SU-DHL-6 (cell line): ENCODE data around the gene HMG20A.

ENCODE experiments used
- EZH2phosphoT487 ChIP-seq: fragments of 200-600 bp; sonication (generic), shearing (Covaris generic); conservative IDR thresholded peaks from 2 replicates; pipeline ENCODE4 v1.6.1; 2018; ENCODE audit warnings: mild to moderate bottlenecking, antibody characterized with exemption, low read length, moderate library complexity, mixed read lengths
- TF ChIP-seq, protein P1 (sequence below): fragments of 200-600 bp; sonication (generic); IDR thresholded peaks from one replicate; pipeline ENCODE4 v1.5.1; 2017; ENCODE audit warnings: antibody characterized with exemption, mild to moderate bottlenecking, low read length, moderate library complexity; ENCODE audit not compliant: insufficient read depth, poor library complexity, severe bottlenecking

DNA sequence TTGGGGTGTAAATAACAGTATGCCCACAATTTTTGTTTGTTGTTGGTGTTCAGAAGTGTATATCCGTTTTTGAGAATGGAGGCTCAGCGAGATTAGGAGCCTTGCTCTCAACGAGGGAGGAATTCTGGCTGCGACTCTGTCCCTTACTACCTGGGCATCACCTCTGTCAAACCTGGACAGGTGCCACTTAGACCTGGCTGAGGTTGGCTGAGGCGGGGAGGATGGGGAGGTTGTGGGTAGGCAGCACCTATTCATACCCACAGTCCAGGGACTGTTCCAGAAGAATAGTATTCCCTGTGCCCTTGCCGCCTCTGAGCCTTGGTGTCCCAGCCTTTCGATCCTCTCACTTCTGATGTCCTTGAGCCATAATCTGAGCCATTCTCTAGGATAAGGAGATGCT, 112.2 kb downstream of the HMG20A start:
- TF ChIP-seq, protein P1, sequence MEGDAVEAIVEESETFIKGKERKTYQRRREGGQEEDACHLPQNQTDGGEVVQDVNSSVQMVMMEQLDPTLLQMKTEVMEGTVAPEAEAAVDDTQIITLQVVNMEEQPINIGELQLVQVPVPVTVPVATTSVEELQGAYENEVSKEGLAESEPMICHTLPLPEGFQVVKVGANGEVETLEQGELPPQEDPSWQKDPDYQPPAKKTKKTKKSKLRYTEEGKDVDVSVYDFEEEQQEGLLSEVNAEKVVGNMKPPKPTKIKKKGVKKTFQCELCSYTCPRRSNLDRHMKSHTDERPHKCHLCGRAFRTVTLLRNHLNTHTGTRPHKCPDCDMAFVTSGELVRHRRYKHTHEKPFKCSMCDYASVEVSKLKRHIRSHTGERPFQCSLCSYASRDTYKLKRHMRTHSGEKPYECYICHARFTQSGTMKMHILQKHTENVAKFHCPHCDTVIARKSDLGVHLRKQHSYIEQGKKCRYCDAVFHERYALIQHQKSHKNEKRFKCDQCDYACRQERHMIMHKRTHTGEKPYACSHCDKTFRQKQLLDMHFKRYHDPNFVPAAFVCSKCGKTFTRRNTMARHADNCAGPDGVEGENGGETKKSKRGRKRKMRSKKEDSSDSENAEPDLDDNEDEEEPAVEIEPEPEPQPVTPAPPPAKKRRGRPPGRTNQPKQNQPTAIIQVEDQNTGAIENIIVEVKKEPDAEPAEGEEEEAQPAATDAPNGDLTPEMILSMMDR, result no peak
- no peak for TF ChIP-seq EZH2phosphoT487
